ENCODE results near the gene TMEM175.

Gene TMEM175

DNA sequence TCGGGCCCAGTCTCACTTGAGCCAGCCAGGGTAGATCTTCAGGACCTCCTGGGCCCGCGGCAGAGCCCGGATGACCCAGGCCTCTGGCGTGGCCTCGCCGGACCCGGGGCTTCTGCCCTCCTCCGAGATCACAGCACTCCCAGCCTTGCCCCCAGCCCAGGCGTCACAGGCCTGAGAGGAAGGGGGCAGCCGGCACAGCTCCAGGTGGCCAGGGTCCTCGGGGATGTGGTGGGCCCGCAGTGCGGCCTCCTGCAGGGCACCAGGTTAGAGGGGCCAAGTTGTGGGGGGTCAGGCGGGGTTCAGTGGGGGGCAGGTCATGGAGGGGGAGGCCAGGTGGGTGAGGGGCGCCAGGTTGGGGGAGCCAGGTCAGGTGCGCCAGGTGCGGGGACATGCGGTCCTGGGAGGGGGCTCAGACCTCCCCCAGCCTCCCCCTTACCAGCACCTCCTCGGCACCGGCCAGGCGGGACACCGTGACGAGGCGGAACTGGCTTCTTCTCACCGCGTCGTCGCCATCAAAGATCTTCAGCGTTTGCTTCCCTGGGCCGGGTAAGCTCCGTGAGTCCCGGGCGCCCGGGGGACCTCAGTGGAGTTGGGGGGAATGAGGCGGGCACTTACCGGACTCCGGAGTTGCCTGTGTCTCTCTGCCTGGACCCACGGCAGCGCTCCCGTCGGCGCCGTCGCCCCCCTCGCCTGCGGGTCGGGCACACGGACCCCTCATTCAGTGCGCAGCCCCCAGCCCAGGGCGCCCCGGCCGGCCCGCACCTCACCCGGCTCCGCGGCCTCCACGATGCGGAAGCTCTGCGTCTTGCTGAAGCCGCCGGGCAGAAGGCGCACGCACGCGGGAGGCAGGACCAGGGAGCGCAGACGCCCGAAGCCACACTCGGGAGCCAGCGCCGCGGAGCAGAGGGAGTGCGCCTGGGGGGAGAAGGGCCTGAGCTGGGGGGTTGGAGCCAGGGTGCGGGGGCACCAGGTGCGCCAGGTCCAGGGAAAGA lies 35.1 kb downstream of the TMEM175 start:
- TF ChIP-seq, protein P1, sequence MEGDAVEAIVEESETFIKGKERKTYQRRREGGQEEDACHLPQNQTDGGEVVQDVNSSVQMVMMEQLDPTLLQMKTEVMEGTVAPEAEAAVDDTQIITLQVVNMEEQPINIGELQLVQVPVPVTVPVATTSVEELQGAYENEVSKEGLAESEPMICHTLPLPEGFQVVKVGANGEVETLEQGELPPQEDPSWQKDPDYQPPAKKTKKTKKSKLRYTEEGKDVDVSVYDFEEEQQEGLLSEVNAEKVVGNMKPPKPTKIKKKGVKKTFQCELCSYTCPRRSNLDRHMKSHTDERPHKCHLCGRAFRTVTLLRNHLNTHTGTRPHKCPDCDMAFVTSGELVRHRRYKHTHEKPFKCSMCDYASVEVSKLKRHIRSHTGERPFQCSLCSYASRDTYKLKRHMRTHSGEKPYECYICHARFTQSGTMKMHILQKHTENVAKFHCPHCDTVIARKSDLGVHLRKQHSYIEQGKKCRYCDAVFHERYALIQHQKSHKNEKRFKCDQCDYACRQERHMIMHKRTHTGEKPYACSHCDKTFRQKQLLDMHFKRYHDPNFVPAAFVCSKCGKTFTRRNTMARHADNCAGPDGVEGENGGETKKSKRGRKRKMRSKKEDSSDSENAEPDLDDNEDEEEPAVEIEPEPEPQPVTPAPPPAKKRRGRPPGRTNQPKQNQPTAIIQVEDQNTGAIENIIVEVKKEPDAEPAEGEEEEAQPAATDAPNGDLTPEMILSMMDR (IDR thresholded peaks at IDR 0.05; ENCODE audit: low read depth, low read length, missing control alignments): no peak
- H3K4me3 ChIP-seq (ENCODE audit: low read depth, low read length): no peak overlapping the region
- DNase-seq (ENCODE audit: low read depth): no peak

DNA sequence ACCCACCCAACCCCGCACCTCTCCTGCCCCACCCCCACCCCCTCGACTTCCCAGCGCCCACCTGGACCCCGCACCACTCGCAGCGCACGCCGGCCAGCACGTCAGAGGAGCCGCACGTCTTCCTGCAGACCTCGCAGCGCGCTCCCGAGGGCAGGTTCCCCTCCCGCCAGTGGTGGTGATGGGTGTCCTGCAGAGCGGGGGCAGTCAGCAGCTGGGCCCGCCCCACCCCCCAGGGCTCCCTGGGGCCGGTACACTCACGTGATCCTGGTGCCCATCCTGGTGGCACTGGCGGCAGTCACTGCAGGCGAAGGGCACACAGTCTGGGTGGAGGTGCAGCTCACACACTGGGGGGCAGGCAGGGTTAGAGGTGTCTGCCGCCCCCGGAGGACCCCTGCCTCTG lies 36.0 kb downstream of the TMEM175 start:
- TF ChIP-seq, protein P1 (IDR thresholded peaks at IDR 0.05; ENCODE audit: low read depth, low read length, missing control alignments): no peak

DNA sequence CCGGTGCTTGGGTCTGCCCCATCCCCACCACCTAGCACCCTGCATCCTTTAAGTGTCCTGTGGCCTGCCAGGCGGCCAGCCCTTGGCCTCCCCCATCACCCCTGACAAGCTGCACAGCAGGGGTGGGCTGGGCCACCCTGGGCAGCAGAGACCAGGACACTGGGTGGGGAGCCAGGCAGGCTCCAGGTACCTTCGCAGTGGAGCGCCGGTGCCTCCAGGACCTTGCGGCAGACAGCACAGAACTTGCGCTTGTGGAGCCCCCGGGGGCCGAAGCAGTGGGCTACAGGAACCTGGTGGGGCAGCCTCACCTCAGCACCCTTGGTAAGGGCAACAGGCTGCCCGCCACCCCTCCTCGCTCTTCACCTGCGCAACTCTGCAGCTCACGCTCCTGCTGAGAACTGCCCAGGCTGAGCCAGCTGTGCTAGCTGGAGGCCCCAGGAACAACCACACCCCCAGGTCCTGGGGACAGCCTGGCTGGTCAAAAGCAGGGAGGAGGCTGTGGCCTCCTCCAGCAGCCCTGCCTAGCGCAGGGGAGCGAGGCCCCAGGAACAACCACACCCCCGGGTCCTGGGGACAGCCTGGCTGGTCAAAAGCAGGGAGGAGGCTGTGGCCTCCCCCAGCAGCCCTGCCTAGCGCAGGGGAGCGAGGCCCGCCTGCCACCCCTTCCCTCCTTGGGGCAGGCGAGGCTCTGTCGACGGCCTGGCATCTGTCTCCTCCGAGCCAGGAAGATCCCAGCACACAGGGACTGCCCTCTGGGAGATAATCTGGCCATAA lies 36.5 kb downstream of the TMEM175 start:
- TF ChIP-seq, protein P1 (IDR thresholded peaks at IDR 0.05; ENCODE audit: low read depth, low read length, missing control alignments): no peak
- DNase-seq (ENCODE audit: low read depth): no peak
- H3K4me3 ChIP-seq (ENCODE audit: low read depth, low read length): no peak overlapping the region

More for the DNA sequence above, 36.0 kb downstream of the TMEM175 start:
- no peak overlapping the region for H3K4me3 ChIP-seq (ENCODE audit: low read depth, low read length)
- no peak for DNase-seq (ENCODE audit: low read depth)

DNA sequence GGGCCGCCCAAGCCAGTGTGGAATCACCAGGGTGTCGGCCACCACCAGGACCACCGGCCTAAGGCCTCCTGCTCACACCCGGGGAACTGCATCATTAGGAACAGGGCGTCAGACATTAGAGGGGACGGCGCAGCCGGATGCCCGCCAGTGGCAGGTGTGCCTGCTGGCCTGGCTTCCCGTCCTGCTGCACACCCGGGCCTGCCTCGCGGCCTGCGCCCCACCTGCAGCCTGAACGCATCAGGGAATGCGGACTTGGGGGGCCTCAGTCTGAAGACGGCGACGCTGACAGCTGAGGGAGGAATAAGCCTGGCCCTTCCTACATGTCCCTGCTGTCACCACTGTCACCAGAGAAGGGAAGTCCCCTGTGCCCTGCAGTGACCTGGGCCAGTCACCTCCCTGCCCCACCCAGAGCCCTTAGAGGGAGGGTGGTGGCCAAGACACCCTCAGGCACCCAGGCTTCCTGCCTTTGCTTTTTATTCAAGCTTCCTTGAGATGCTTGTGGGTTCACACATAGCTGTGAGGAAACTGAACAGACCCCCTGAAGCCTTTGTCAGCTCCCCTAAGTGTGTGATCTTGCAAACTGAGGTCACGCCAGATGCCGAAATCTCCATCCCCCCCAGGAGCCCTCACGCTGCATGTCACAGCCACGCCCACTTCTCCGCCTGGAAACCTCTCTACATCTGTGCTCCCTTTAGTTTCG lies 37.9 kb downstream of the TMEM175 start:
- TF ChIP-seq, protein P1 (IDR thresholded peaks at IDR 0.05; ENCODE audit: low read depth, low read length, missing control alignments): no peak
- H3K4me3 ChIP-seq (ENCODE audit: low read depth, low read length): no peak overlapping the region
- no peak for DNase-seq (ENCODE audit: low read depth)

DNA sequence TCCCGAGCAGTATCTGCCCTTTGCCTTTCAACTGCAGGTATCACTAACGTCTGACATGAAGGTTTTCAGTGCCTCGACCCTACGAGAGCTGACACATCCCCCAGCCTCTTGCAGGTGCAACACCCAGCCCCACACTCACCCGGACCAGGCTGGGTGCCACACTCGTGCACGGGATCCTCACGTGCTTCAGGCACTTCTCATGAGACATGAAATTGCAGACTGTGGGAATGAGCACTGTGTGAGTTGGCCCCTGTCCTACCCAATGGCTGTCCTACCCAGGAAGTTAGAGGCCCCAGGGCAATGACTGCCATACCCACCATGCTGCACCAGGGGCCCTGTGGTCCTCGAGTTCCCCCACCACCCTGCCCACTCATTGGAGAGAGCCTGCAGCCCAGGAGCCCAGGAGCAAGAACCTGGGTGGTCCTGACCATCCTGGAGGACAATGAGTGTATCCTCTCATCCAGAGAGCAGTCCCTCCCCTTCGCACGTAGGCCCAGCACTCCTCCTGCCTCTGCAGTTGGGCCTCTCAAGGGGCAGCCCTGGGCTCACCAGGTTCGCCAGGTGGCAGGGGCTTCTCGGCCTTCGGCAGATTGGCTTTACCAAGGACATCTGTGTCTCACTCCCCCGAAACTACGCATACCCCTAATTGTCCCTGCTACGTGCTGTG lies 38.7 kb downstream of the TMEM175 start:
- DNase-seq (ENCODE audit: low read depth): no peak
- TF ChIP-seq, protein P1 (IDR thresholded peaks at IDR 0.05; ENCODE audit: low read depth, low read length, missing control alignments): no peak
- H3K4me3 ChIP-seq (ENCODE audit: low read depth, low read length): no peak overlapping the region
